HG03045 (cell line): ENCODE data around the gene TGFBRAP1.
"Not testable (repeated sequence)": the region's sequence is repeated elsewhere in the genome, so short reads cannot be mapped to it uniquely, and the experiment has no call there.

Experiments used
- ATAC-seq: cut with Tn5 transposase; IDR thresholded peaks from one replicate; pipeline ENCODE4 v1.9.1; 2021; ENCODE audit warnings: mild to moderate bottlenecking, moderate library complexity; ENCODE audit not compliant: unreplicated experiment

Gene TGFBRAP1

GRCh38 chr2:105278654-105279053 is 50.9 kb downstream of the TGFBRAP1 start:
- ATAC-seq, result no peak

GRCh38 chr2:105274046-105274445 is 55.5 kb downstream of the TGFBRAP1 start:
- no peak for ATAC-seq

DNA sequence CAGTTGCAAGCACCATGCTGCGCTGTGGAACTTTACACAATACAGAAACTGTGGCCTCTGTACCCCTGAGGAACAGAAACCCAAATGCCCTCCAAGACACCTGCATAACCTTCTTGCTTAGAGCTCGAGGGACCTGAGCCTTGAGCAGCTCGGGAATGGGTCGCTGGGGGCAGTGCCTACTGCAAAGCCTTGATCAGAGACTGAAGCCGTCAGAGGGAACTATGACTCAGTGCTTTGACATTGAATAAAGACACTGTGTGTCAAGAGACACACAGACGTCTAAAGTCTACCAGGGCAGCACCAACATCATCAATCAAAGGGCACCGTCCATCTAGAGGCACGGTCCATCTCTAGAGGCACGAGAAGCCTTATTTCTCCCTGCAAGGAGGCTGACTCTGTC is 57.4 kb downstream of the TGFBRAP1 start:
- no peak for ATAC-seq

- ATAC-seq, result no peak
Measured at GRCh38 chr2:105271393-105272045, 58.0 kb downstream of the TGFBRAP1 start.

- no peak for ATAC-seq
Measured at GRCh38 chr2:105269426-105269825, 60.1 kb downstream of the TGFBRAP1 start.

GRCh38 chr2:105262651-105263091 is 66.9 kb downstream of the TGFBRAP1 start:
- no peak for ATAC-seq

- no peak for ATAC-seq
Measured at GRCh38 chr2:105261061-105261460, 68.5 kb downstream of the TGFBRAP1 start.

DNA sequence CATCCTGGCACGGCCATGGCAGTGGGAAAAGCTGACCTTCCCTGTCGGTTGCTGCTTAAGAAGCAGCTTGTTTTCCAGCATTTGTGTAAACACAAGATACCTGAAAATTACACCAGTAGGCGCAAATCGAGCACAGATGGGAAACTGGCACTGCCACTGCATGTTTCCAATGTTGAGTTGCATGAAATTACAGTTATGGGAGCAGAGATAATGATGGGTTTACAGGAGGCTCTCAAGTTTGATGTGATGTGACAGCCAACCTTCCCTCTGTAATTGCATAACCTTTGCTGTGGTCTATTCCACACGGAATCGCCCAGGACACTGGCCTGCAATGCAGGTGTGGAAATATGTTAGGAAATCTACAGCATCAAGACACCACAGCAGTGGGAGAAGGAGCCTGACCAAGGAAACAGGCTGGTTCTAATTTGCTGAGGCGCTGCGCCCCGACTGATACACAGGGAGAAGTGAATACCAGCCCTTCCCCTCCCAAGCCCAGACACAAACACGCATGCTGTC is 70.6 kb downstream of the TGFBRAP1 start:
- no peak for ATAC-seq

DNA sequence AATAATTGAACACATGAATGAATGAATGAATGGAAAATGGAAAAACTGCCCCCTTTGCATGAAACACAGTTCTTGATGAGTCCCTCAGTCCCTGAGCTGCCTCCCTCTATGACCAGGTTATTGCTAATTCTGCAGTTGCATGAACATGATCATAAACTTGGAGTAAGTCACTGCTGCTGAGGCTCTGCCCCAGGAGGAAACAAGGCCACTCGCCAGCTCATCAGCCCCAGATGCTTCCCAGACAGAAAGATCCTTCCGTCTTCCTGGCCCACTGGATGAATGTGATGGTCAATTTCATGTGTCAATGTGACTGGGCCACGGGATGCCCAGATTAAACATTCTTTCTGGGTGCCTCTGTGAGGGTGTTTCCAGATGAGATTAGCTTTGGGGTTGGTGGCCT is 71.6 kb downstream of the TGFBRAP1 start:
- ATAC-seq, result no peak

DNA sequence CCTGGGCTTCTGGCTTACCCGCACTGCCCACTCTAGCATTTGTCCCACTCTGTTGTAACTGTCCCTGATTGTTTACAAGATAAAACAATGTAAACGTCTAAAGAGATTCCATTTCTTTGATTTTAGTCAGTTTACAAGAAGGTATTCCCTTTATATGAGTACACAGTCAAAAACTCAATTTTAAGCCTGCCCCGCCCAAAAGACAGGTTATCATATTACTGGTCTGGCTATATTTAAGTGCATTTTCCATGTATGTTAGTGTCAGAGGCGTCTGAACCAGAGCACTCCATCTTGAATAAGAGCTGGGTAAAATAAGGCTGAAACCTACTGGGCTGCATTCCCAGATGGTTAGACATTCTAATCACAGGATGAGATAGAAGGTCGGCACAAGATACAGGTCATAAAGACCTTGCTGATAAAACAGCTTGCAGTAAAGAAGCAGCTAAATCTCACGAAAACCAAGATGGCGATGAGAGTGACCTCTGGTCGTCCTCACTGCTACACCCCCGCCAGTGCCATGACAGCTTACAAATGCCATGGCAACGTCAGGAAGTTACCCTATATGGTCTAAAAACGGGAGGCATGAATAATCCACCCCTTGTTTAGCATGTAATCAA is 73.0 kb downstream of the TGFBRAP1 start:
- no peak for ATAC-seq

DNA sequence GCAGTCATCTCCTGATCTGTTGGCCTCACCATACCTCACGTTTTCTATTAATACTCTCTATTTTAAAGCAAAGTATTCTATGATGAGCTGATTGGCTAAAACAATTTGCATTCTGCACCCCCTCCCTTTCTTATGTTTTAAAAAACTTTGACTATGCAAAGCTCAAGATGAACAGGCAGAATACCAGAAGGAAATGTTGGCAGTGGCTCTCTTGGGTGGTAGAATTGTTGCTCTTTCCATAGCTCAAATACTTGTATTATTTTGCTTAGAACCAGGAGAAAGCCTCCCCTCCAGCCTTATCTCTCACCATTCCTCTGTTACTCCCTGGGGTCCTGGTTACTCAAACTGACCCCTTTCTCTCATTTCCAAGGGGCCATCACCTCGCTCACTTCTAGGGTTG is 73.6 kb downstream of the TGFBRAP1 start:
- no peak for ATAC-seq

- ATAC-seq, result no peak
Measured at GRCh38 chr2:105254531-105255210, 74.9 kb downstream of the TGFBRAP1 start.

- ATAC-seq, result no peak
Measured at GRCh38 chr2:105252271-105252670, 77.3 kb downstream of the TGFBRAP1 start.

DNA sequence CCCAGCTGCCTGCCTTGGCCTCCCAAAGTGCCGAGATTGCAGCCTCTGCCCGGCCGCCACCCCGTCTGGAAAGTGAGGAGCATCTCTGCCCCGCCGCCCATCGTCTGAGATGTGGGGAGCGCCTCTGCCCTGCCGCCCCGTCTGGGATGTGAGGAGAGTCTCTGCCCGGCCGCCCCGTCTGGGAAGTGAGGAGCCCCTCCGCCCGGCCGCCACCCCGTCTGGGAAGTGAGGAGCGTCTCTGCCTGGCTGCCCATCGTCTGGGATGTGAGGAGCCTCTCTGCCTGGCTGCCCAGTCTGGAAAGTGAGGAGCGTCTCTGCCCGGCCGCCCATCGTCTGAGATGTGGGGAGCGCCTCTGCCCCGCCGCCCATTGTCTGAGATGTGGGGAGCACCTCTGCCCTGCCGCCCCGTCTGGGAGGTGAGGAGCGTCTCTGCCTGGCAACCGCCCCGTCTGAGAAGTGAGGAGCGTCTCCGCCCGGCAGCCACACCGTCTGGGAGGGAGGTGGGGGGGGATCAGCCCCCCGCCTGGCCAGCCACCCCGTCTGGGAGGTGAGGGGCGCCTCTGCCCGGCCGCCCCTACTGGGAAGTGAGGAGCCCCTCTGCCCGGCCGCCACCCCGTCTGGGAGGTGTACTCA is 78.4 kb downstream of the TGFBRAP1 start:
- ATAC-seq, result not testable (repeated sequence)

GRCh38 chr2:105249891-105250290 is 79.6 kb downstream of the TGFBRAP1 start:
- no peak for ATAC-seq

GRCh38 chr2:105249181-105249580 is 80.4 kb downstream of the TGFBRAP1 start:
- no peak for ATAC-seq

DNA sequence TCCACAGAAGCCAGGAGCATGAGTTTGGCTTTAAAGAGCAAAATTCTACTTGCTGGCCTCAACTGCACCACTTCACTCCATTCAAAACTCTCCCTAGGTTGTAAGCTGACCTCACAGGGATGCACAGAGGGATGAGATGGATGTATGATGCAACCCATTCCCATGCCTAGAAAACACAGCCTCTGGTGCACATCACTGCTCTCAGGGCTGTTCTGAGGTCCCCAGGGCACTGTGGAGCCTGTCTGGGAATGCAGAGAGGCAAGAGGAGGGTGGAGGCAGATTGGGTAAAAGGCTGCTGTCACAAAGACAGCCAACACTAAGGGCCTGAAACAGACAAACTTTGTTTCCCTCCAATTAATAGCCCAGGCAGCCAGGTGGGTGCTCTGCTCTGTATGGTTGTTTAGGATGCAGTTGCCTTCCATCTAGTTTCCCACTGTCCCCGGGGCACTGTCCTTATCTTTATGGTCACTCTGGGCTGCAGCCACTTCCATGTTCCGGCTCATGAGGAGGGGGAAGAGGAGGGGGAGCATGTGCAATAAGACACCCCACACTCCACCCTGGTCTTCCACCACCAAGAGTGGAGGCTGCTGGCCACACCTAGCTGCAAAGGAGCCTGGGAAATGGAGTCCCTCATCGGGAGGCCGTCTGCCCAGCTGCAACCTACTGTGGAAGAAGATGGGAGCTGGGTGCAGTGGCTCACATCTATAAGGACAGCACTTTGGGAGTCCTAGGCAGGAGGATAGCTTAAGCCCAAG is 81.0 kb downstream of the TGFBRAP1 start:
- ATAC-seq, result no peak

GRCh38 chr2:105244451-105244850 is 85.1 kb downstream of the TGFBRAP1 start:
- no peak for ATAC-seq

DNA sequence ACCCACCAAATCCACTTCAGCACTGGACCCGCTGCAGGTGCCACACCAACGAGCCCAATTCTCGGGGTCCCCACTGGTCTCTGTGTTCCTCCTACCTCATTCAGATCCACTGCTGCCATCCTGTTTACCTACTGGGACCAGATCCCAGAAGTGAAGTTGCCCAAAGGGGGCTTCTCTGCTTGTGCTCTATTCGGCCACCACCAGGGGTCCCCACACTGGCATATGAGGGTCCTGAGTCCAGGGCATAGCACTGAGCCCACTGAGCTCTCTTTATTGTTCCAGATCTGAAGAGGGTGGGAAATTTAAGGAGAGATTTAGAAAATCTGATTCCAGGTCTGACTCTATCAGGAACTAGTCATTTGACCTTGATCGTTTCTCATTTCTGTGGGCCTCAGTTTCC is 85.6 kb downstream of the TGFBRAP1 start:
- no peak for ATAC-seq

GRCh38 chr2:105242286-105242993 is 87.1 kb downstream of the TGFBRAP1 start:
- no peak for ATAC-seq
